Smooth muscle cell (in vitro differentiated cells): Measurements from ENCODE around the gene JAGN1. TPM values are rescaled to one million over a fixed set of nuclear protein-coding genes. Genes with fewer than 3 reads are reported as not detected.
"Not testable (repeated sequence)": the region's sequence is repeated elsewhere in the genome, so short reads cannot be mapped to it uniquely, and the experiment has no call there.

Experiments
- DNase-seq: peaks from one replicate; lab custom pipeline; 2025; ENCODE audit not compliant: unreplicated experiment; lab: John Stamatoyannopoulos, UW
- H2AFZ ChIP-seq: fragments of 200-600 bp; sonication (generic); 2 replicates; pipeline ENCODE4 v1.6.0; 2016; ENCODE audit warnings: antibody characterized with exemption, low read depth, mild to moderate bottlenecking
- H3F3A ChIP-seq: fragments of 200-600 bp; sonication (generic); 2 replicates; pipeline ENCODE4 v1.6.0; 2017; ENCODE audit warnings: antibody characterized with exemption, low read depth
- H3K27ac ChIP-seq: fragments of 200-600 bp; sonication (generic); 2 replicates; pipeline ENCODE4 v1.5.1; 2016; ENCODE audit warnings: low read depth, mild to moderate bottlenecking
- H3K27me3 ChIP-seq: fragments of 200-600 bp; sonication (generic); 2 replicates; pipeline ENCODE4 v1.6.1; 2016; ENCODE audit warnings: low read depth, mild to moderate bottlenecking
- H3K36me3 ChIP-seq: fragments of 200-600 bp; sonication (generic); 2 replicates; pipeline ENCODE4 v1.5.1; 2016; ENCODE audit warnings: low read depth
- H3K4me1 ChIP-seq: fragments of 200-600 bp; sonication (generic); 2 replicates; pipeline ENCODE4 v1.5.1; 2016; ENCODE audit warnings: low read depth
- H3K4me2 ChIP-seq: fragments of 200-600 bp; sonication (generic); 2 replicates; pipeline ENCODE4 v1.6.0; 2016; ENCODE audit warnings: mild to moderate bottlenecking
- H3K4me3 ChIP-seq: fragments of 200-600 bp; sonication (generic); 2 replicates; pipeline ENCODE4 v1.5.1; 2016; ENCODE audit warnings: mild to moderate bottlenecking
- H3K79me2 ChIP-seq: fragments of 200-600 bp; sonication (generic); 2 replicates; pipeline ENCODE4 v1.6.0; 2016; ENCODE audit warnings: low read depth, mild to moderate bottlenecking
- H3K9ac ChIP-seq: fragments of 200-600 bp; sonication (generic); 2 replicates; pipeline ENCODE4 v1.6.0; 2016; ENCODE audit warnings: low read depth
- H3K9me3 ChIP-seq: fragments of 200-600 bp; sonication (generic); replicated peaks from 2 replicates; pipeline ENCODE4 v1.5.1; 2016; ENCODE audit warnings: low read depth
- H4K20me1 ChIP-seq: fragments of 200-600 bp; sonication (generic); 2 replicates; pipeline ENCODE4 v1.6.0; 2016; ENCODE audit warnings: low read depth
- WGBS: methylation state at CpG from one replicate; pipeline ENCODE4 v1.1.7; 2016; ENCODE audit warnings: low lambda C conversion rate; 5-methylcytosine and 5-hydroxymethylcytosine counted together
- polyA plus RNA-seq: library from polyadenylated mRNA; unstranded; fragments of >200 nt; fragmentation: Nextera tagmentation; extraction: Ambion mirVana; gene quantifications from 2 replicates; pipeline ENCODE4 v1.2.1, GENCODE V29; 2016
- total RNA-seq: library from RNA; depleted of rRNA; stranded (reverse); fragments of >200 nt; gene quantifications from 2 replicates; pipeline ENCODE4 v1.2.3, GENCODE V29; 2014
- TF ChIP-seq, protein P1 (sequence below): fragments of 200-600 bp; sonication (generic); IDR thresholded peaks from 2 replicates; pipeline ENCODE4 v1.5.1; 2017; ENCODE audit warnings: borderline replicate concordance, mild to moderate bottlenecking, antibody characterized with exemption; ENCODE audit not compliant: insufficient read depth, poor library complexity, severe bottlenecking

Gene JAGN1
- total and polyA plus RNA-seq, 2 experiments from 2014 or later, result 36.8 to 37.3 TPM

DNA sequence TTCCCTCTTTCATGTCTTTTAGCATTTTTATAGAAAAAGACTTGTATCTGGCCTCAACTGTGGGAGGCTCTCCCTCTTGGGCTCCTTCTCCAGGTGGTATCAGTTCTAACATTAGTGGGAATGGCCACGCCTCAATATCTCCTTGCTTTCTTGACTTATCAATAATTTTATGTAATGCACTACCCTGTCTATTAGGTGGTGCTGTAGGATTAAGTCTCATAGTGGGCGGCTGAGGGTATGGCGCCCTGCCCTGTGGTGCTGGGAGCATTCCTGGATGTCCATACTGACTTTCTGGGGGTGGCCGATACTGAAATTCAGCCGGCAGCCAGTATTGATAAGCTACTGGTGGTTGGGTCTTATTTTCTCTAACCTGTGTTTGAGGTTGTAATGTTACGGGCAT is 37.9 kb upstream of the JAGN1 start:
- no peaks in the 10 kb centered on the region for H4K20me1 ChIP-seq
- H3K9me3 ChIP-seq, result no peaks in the 10 kb centered on the region
- TF ChIP-seq, protein P1, sequence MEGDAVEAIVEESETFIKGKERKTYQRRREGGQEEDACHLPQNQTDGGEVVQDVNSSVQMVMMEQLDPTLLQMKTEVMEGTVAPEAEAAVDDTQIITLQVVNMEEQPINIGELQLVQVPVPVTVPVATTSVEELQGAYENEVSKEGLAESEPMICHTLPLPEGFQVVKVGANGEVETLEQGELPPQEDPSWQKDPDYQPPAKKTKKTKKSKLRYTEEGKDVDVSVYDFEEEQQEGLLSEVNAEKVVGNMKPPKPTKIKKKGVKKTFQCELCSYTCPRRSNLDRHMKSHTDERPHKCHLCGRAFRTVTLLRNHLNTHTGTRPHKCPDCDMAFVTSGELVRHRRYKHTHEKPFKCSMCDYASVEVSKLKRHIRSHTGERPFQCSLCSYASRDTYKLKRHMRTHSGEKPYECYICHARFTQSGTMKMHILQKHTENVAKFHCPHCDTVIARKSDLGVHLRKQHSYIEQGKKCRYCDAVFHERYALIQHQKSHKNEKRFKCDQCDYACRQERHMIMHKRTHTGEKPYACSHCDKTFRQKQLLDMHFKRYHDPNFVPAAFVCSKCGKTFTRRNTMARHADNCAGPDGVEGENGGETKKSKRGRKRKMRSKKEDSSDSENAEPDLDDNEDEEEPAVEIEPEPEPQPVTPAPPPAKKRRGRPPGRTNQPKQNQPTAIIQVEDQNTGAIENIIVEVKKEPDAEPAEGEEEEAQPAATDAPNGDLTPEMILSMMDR, result no peak
- H3K36me3 ChIP-seq, result no peaks in the 10 kb centered on the region
- H2AFZ ChIP-seq, result no peak overlapping the region
- H3K27me3 ChIP-seq, result no peaks in the 10 kb centered on the region
- no peaks in the 10 kb centered on the region for H3K79me2 ChIP-seq
- no peak overlapping the region for H3K4me3 ChIP-seq
- H3K9ac ChIP-seq, result no peak overlapping the region
- no peaks in the 10 kb centered on the region for H3F3A ChIP-seq
- no peak overlapping the region for H3K4me2 ChIP-seq
- H3K4me1 ChIP-seq, result peaks cover 8% of the 10 kb centered on the region
- H3K27ac ChIP-seq, result no peak overlapping the region
- 92% methylated on average over 6 of the region's 6 CpGs for WGBS
- DNase-seq, result no peak

DNA sequence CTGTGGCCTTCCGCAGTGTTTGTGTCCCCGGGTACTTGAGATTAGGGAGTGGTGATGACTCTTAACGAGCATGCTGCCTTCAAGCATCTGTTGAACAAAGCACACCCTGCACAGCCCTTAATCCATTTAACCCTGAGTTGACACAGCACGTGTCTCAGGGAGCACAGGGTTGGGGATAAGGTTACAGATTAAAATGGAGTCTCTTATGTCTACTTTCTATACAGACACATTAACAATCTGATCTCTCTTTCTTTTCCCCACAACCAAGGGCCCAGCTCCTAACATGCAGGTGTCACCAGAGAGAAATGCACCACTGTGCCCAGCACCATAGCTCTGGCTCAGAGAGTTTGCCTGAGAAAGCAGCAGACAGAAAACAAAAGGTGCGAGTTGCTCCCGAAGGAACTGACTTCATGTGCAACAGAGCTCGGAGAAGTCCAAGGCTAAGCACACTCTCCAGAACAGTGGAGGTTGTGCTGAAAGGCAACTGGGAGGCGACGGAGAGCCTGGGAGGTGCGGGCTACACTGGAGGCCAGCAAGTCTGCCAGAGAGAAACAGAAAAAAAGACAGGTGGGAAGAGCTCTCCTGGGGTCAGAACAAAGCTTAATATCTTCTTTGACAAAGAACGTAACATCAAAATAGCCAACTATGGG is 36.0 kb upstream of the JAGN1 start:
- H2AFZ ChIP-seq, H3K9me3 ChIP-seq, H3K4me1 ChIP-seq, H3K4me2 ChIP-seq, H3K27me3 ChIP-seq, DNase-seq, H3F3A ChIP-seq, H3K4me3 ChIP-seq, H4K20me1 ChIP-seq, H3K9ac ChIP-seq, H3K79me2 ChIP-seq, H3K27ac ChIP-seq, H3K36me3 ChIP-seq: not testable (repeated sequence)
- 71% methylated on average over 11 of the region's 11 CpGs for WGBS

- Histone ChIP-seq H3K4me3 (no peak overlapping the region), H3K27ac (no peak overlapping the region), H3K27me3 (no peaks in the 10 kb centered on the region), H3K4me1 (peaks cover 8% of the 10 kb centered on the region), H3K9me3 (no peaks in the 10 kb centered on the region), H3K36me3 (no peaks in the 10 kb centered on the region), H2AFZ (no peak overlapping the region), H4K20me1 (no peaks in the 10 kb centered on the region), H3K4me2 (no peak overlapping the region), H3K79me2 (no peaks in the 10 kb centered on the region), H3K9ac (no peak overlapping the region), H3F3A (no peaks in the 10 kb centered on the region)
- TF ChIP-seq, protein P1, result no peak
- DNase-seq, result no peak
- whole genome bisulfite sequencing, result 95% methylated on average over 3 of the region's 3 CpGs
These were observed 34.8 kb upstream of the JAGN1 start for GRCh38 chr3:9855594-9855993.

- no peaks in the 10 kb centered on the region for H3K79me2 ChIP-seq
- H3K9me3 ChIP-seq, result no peaks in the 10 kb centered on the region
- H4K20me1 ChIP-seq, result no peaks in the 10 kb centered on the region
- peaks cover 2% of the 10 kb centered on the region for H3K4me1 ChIP-seq
- TF ChIP-seq, protein P1, result no peak
- no peaks in the 10 kb centered on the region for H3F3A ChIP-seq
- H3K9ac ChIP-seq, result no peak overlapping the region
- no peak overlapping the region for H3K4me3 ChIP-seq
- H3K36me3 ChIP-seq, result no peaks in the 10 kb centered on the region
- no peaks in the 10 kb centered on the region for H3K27me3 ChIP-seq
- DNase-seq, result no peak
- WGBS, result 91% methylated on average over 12 of the region's 12 CpGs
- H3K4me2 ChIP-seq, result no peak overlapping the region
- H2AFZ ChIP-seq, result no peak overlapping the region
- H3K27ac ChIP-seq, result no peak overlapping the region
These were observed 30.8 kb upstream of the JAGN1 start for GRCh38 chr3:9859530-9860025.
